Endodermal cell (in vitro differentiated cells): Measurements from ENCODE around the gene AHDC1. TPM values are rescaled to one million over a fixed set of nuclear protein-coding genes. Genes with fewer than 3 reads are reported as not detected.

ENCODE experiments used
- DNase-seq: peaks from one replicate; pipeline ENCODE4 v3.0.0-alpha.2; 2017
- H3K27ac ChIP-seq: 2 replicates; pipeline ENCODE4 v1.5.1; 2013; ENCODE audit warnings: mild to moderate bottlenecking, low read depth, low read length, moderate library complexity
- H3K27me3 ChIP-seq: 2 replicates; pipeline ENCODE4 v1.6.1; 2013; ENCODE audit warnings: mild to moderate bottlenecking, low read length, moderate library complexity; ENCODE audit not compliant: insufficient read depth, control insufficient read depth, poor library complexity, severe bottlenecking
- H3K36me3 ChIP-seq: 2 replicates; pipeline ENCODE4 v1.7.0; 2013; ENCODE audit warnings: mild to moderate bottlenecking, low read length, moderate library complexity; ENCODE audit not compliant: control insufficient read depth, insufficient read depth
- H3K4me1 ChIP-seq: one replicate; pipeline ENCODE4 v1.7.0; 2013; ENCODE audit warnings: low read length; ENCODE audit not compliant: control insufficient read depth, insufficient read depth
- H3K4me3 ChIP-seq: 2 replicates; pipeline ENCODE4 v1.5.1; 2013; ENCODE audit warnings: mild to moderate bottlenecking, low read length, moderate library complexity
- H3K9ac ChIP-seq: 2 replicates; pipeline ENCODE4 v1.6.1; 2013; ENCODE audit warnings: mild to moderate bottlenecking, low read length, moderate library complexity; ENCODE audit not compliant: poor library complexity, severe bottlenecking; ENCODE audit errors: extremely low read depth
- H3K9me3 ChIP-seq: 2 replicates; pipeline ENCODE4 v1.6.1; 2013; ENCODE audit warnings: mild to moderate bottlenecking, low read length, moderate library complexity; ENCODE audit not compliant: control insufficient read depth
- H3K27ac Mint-ChIP-seq: 2 replicates; pipeline ENCODE4 v1.8.0; 2020; ENCODE audit warnings: mixed read lengths
- H3K27me3 Mint-ChIP-seq: 2 replicates; pipeline ENCODE4 v1.8.0; 2021; ENCODE audit warnings: mild to moderate bottlenecking, mixed read lengths; ENCODE audit not compliant: insufficient read depth
- H3K36me3 Mint-ChIP-seq: 2 replicates; pipeline ENCODE4 v1.8.0; 2020; ENCODE audit warnings: low read depth, mixed read lengths
- H3K4me1 Mint-ChIP-seq: 2 replicates; pipeline ENCODE4 v1.8.0; 2020; ENCODE audit warnings: mixed read lengths
- H3K4me3 Mint-ChIP-seq: 2 replicates; pipeline ENCODE4 v1.8.0; 2020; ENCODE audit warnings: mild to moderate bottlenecking, moderate library complexity, mixed read lengths
- H3K9me3 Mint-ChIP-seq: 2 replicates; pipeline ENCODE4 v1.8.0; 2020; ENCODE audit warnings: mild to moderate bottlenecking, mixed read lengths
- CTCF ChIP-seq: fragments of 200-600 bp; sonication (generic); conservative IDR thresholded peaks from 2 replicates; pipeline ENCODE4 v1.5.0; 2021; ENCODE audit warnings: antibody characterized with exemption, mild to moderate bottlenecking
- WGBS, 2 experiments: methylation state at CpG; one replicate each; pipeline versions ENCODE4 v1.1.5 to v1.1.7; 2013; ENCODE audit warnings: missing lambda C conversion rate in 2 of 2, mixed read lengths in 1 of 2; ENCODE audit not compliant: insufficient coverage in 1 of 2, insufficient read length in 1 of 2; 5-methylcytosine and 5-hydroxymethylcytosine counted together
- total RNA-seq, 2 donors: library from RNA; stranded (reverse); fragmentation: NEBNext Ultra II Directional in 1 of 2; extraction: Animal tissue kit (Norgen Biotek cat#: 25700) in 1 of 2; gene quantifications; 2 replicates in 1 of 2; 3 replicates in 1 of 2; pipeline ENCODE4 v1.2.1, GENCODE V29; 2021

The AHDC1 gene
- total RNA-seq, 2 donors from 2014 or later, result 39.3 to 41.2 TPM

GRCh38 chr1:27609210-27609555, 5.2 kb upstream of the AHDC1 start:
- no peak overlapping the region for H3K9ac ChIP-seq
- peaks cover 8% of the 10 kb centered on the region for H3K4me1 ChIP-seq
- no peaks in the 10 kb centered on the region for H3K27me3 ChIP-seq
- no peak overlapping the region for H3K27ac ChIP-seq
- Mint-ChIP-seq H3K4me3 (no peak overlapping the region), H3K27me3 (no peaks in the 10 kb centered on the region), H3K9me3 (no peaks in the 10 kb centered on the region), H3K36me3 (no peaks in the 10 kb centered on the region), H3K27ac (no peak overlapping the region), H3K4me1 (peaks cover 30% of the 10 kb centered on the region)
- no peak overlapping the region for H3K4me3 ChIP-seq
- DNase-seq, result no peak
- H3K36me3 ChIP-seq, result no peaks in the 10 kb centered on the region
- 89 to 90% methylated on average over 3 of the region's 3 CpGs for WGBS, 2 experiments
- no peak for TF ChIP-seq CTCF
- H3K9me3 ChIP-seq, result no peaks in the 10 kb centered on the region

GRCh38 chr1:27607239-27607804, 3.4 kb upstream of the AHDC1 start:
- 29 to 36% methylated on average over 7 to 11 of the region's 11 CpGs for WGBS, 2 experiments
- Histone ChIP-seq H3K4me3 (peak overlapping the region; percentile 43), H3K27ac (peak overlapping the region; percentile 48)

GRCh38 chr1:27606708-27607238, 2.8 kb upstream of the AHDC1 start:
- Mint-ChIP-seq H3K9me3 (no peaks in the 10 kb centered on the region), H3K4me1 (peaks cover 34% of the 10 kb centered on the region), H3K27me3 (no peaks in the 10 kb centered on the region), H3K36me3 (no peaks in the 10 kb centered on the region), H3K27ac (peak overlapping the region; percentile 81), H3K4me3 (peak overlapping the region; percentile 90)
- no peak overlapping the region for H3K9ac ChIP-seq
- peaks cover 8% of the 10 kb centered on the region for H3K4me1 ChIP-seq
- 71% methylated on average over 3 of the region's 3 CpGs; no CpG with 5 or more reads in 1 of the 2 experiments for WGBS, 2 experiments
- peak; percentile 71 for DNase-seq
- peak overlapping the region; percentile 48 for H3K27ac ChIP-seq
- H3K36me3 ChIP-seq, result no peaks in the 10 kb centered on the region
- H3K4me3 ChIP-seq, result no peak overlapping the region
- no peaks in the 10 kb centered on the region for H3K27me3 ChIP-seq
- no peak for TF ChIP-seq CTCF
- H3K9me3 ChIP-seq, result no peaks in the 10 kb centered on the region

More at GRCh38 chr1:27607239-27607804, 3.4 kb upstream of the AHDC1 start:
- Histone ChIP-seq H3K27me3 (no peaks in the 10 kb centered on the region), H3K36me3 (no peaks in the 10 kb centered on the region), H3K9me3 (no peaks in the 10 kb centered on the region), H3K9ac (no peak overlapping the region), H3K4me1 (peaks cover 8% of the 10 kb centered on the region)
- Mint-ChIP-seq H3K4me1 (peaks cover 32% of the 10 kb centered on the region), H3K27ac (peak overlapping the region; percentile 81), H3K9me3 (no peaks in the 10 kb centered on the region), H3K36me3 (no peaks in the 10 kb centered on the region), H3K4me3 (peak overlapping the region; percentile 20), H3K27me3 (no peaks in the 10 kb centered on the region)
- TF ChIP-seq CTCF, result no peak
- DNase-seq, result peak; percentile 92
